ENCODE measurements around the gene FAM13C. TPM values are rescaled to one million over a fixed set of nuclear protein-coding genes. Genes with fewer than 3 reads are reported as not detected.
"Not testable (repeated sequence)": the region's sequence is repeated elsewhere in the genome, so short reads cannot be mapped to it uniquely, and the experiment has no call there.

Gene FAM13C
- total RNA-seq, 1 experiment from 2014 or later = 0.07 TPM

GRCh38 chr10:59242991-59243390 lies 119.4 kb downstream of the FAM13C start:
- DNase-seq (no peak), ATAC-seq (no peak)
- H3K4me3 ChIP-seq (ENCODE audit: low read length) = no peak overlapping the region
- H3K27me3 ChIP-seq (ENCODE audit: low read length) = peaks cover 30% of the 10 kb centered on the region
- no peak overlapping the region for H3K27ac ChIP-seq (ENCODE audit: low read length)
- no TSS peak for BruUV-seq (replicated peaks)
- no peaks in the 10 kb centered on the region for H4K20me1 ChIP-seq (ENCODE audit: low read length)
- H3K36me3 ChIP-seq (ENCODE audit: low read depth, low read length) = no peaks in the 10 kb centered on the region
- intact Hi-C loops (cut with micrococcal nuclease) = loop anchor here (5.0 to 10.0 kb wide), 3 partner anchors 119 to 802 kb away; partner anchors contain the start of gene FAM13C
- H3K9me3 ChIP-seq (ENCODE audit: low read length) = no peaks in the 10 kb centered on the region
- POLR2A ChIA-PET (ENCODE audit: unreplicated experiment) = no interaction called here
- H3F3A ChIP-seq (ENCODE audit: low read length, unreplicated experiment) = no peaks in the 10 kb centered on the region
- no peak overlapping the region for H3K9ac ChIP-seq (ENCODE audit: low read length)
- CTCF ChIA-PET = no interaction called here
- H3K79me2 ChIP-seq (ENCODE audit: low read length) = no peaks in the 10 kb centered on the region
- no peak overlapping the region for H2AFZ ChIP-seq (ENCODE audit: low read length)
- H3K4me2 ChIP-seq (ENCODE audit: low read length) = no peak overlapping the region
- no peaks in the 10 kb centered on the region for H3K9me2 ChIP-seq (replicated peaks; ENCODE audit: low read length)
- TF ChIP-seq EZH2 (IDR thresholded peaks at IDR 0.05; ENCODE audit: low read length, unreplicated experiment) = no peak
- no peaks in the 10 kb centered on the region for H3K4me1 ChIP-seq (ENCODE audit: insufficient read depth, low read length)

GRCh38 chr10:59242057-59242456 lies 120.3 kb downstream of the FAM13C start:
- no peak for DNase-seq
- no peaks in the 10 kb centered on the region for H3K9me2 ChIP-seq (replicated peaks; ENCODE audit: low read length)
- H3K4me1 ChIP-seq (ENCODE audit: insufficient read depth, low read length) = no peaks in the 10 kb centered on the region
- H3K27ac ChIP-seq (ENCODE audit: low read length) = no peak overlapping the region
- H3K36me3 ChIP-seq (ENCODE audit: low read depth, low read length) = no peaks in the 10 kb centered on the region
- no peak overlapping the region for H3K4me3 ChIP-seq (ENCODE audit: low read length)
- intact Hi-C loops (cut with micrococcal nuclease) = loop anchor here (5.0 to 10.0 kb wide), 3 partner anchors 120 to 803 kb away; partner anchors contain the start of gene FAM13C
- peaks cover 21% of the 10 kb centered on the region for H3K27me3 ChIP-seq (ENCODE audit: low read length)
- no TSS peak for BruUV-seq (replicated peaks)
- no peaks in the 10 kb centered on the region for H3K79me2 ChIP-seq (ENCODE audit: low read length)
- CTCF ChIA-PET = no interaction called here
- H3K9me3 ChIP-seq (ENCODE audit: low read length) = no peaks in the 10 kb centered on the region
- POLR2A ChIA-PET (ENCODE audit: unreplicated experiment) = no interaction called here
- no peak overlapping the region for H3K9ac ChIP-seq (ENCODE audit: low read length)
- no peak overlapping the region for H2AFZ ChIP-seq (ENCODE audit: low read length)
- no peak for ATAC-seq
- H4K20me1 ChIP-seq (ENCODE audit: low read length) = no peaks in the 10 kb centered on the region
- TF ChIP-seq EZH2 (IDR thresholded peaks at IDR 0.05; ENCODE audit: low read length, unreplicated experiment) = no peak
- no peak for TF ChIP-seq CTCF (conservative IDR thresholded peaks at IDR 0.05; ENCODE audit: low read depth, low read length)
- TF ChIP-seq EZH2phosphoT487 (IDR thresholded peaks at IDR 0.05; ENCODE audit: borderline replicate concordance, low read length) = no peak
- no peak overlapping the region for H3K4me2 ChIP-seq (ENCODE audit: low read length)
- no peaks in the 10 kb centered on the region for H3F3A ChIP-seq (ENCODE audit: low read length, unreplicated experiment)

GRCh38 chr10:59240582-59241183 lies 121.7 kb downstream of the FAM13C start:
- BruUV-seq (replicated peaks) = no TSS peak
- Histone ChIP-seq H3K4me2 (ENCODE audit: low read length) (no peak overlapping the region), H3K4me1 (ENCODE audit: insufficient read depth, low read length) (no peaks in the 10 kb centered on the region), H3K27ac (ENCODE audit: low read length) (no peak overlapping the region), H3K79me2 (ENCODE audit: low read length) (no peaks in the 10 kb centered on the region), H3K9ac (ENCODE audit: low read length) (no peak overlapping the region), H3K9me3 (ENCODE audit: low read length) (no peaks in the 10 kb centered on the region), H3F3A (ENCODE audit: low read length, unreplicated experiment) (no peaks in the 10 kb centered on the region), H3K36me3 (ENCODE audit: low read depth, low read length) (no peaks in the 10 kb centered on the region), H3K4me3 (ENCODE audit: low read length) (no peak overlapping the region), H3K9me2 (replicated peaks; ENCODE audit: low read length) (no peaks in the 10 kb centered on the region), H2AFZ (ENCODE audit: low read length) (no peak overlapping the region), H3K27me3 (ENCODE audit: low read length) (peaks cover 19% of the 10 kb centered on the region), H4K20me1 (ENCODE audit: low read length) (no peaks in the 10 kb centered on the region)
- ChIA-PET POLR2A (ENCODE audit: unreplicated experiment) (no interaction called here), CTCF (interaction anchor here (0.7 kb wide), 1 partner anchor 341 kb away, joined by 3 read pairs; no protein-coding TSS in a partner anchor)
- ATAC-seq (no peak; the same call in 1 of the 2 replicates), DNase-seq (peak; percentile 79)
- TF ChIP-seq EZH2phosphoT487 (IDR thresholded peaks at IDR 0.05; ENCODE audit: borderline replicate concordance, low read length) = no peak
- TF ChIP-seq CTCF (conservative IDR thresholded peaks at IDR 0.05; ENCODE audit: low read depth, low read length) = peak; percentile 93
- no peak for TF ChIP-seq EZH2 (IDR thresholded peaks at IDR 0.05; ENCODE audit: low read length, unreplicated experiment)
- intact Hi-C loops (cut with micrococcal nuclease) = loop anchor here (1.0 to 10.0 kb wide), 7 partner anchors 122 to 804 kb away; partner anchors contain the start of gene FAM13C

GRCh38 chr10:59239108-59239507 lies 123.2 kb downstream of the FAM13C start:
- H3F3A ChIP-seq (ENCODE audit: low read length, unreplicated experiment); H3K36me3 ChIP-seq (ENCODE audit: low read depth, low read length); H3K4me2 ChIP-seq (ENCODE audit: low read length); DNase-seq; POLR2A ChIA-PET (ENCODE audit: unreplicated experiment); H2AFZ ChIP-seq (ENCODE audit: low read length); H3K4me1 ChIP-seq (ENCODE audit: insufficient read depth, low read length); H3K27ac ChIP-seq (ENCODE audit: low read length); BruUV-seq (replicated peaks); H3K9ac ChIP-seq (ENCODE audit: low read length); CTCF ChIA-PET; intact Hi-C loops (cut with micrococcal nuclease); H3K79me2 ChIP-seq (ENCODE audit: low read length); H3K4me3 ChIP-seq (ENCODE audit: low read length); ATAC-seq; H3K9me2 ChIP-seq (replicated peaks; ENCODE audit: low read length); H3K9me3 ChIP-seq (ENCODE audit: low read length); H4K20me1 ChIP-seq (ENCODE audit: low read length): not testable (repeated sequence)
- peaks cover 16% of the 10 kb centered on the region for H3K27me3 ChIP-seq (ENCODE audit: low read length)

Data from PC-3 (cell line).